GM12801 (cell line): ENCODE data around the gene ZBTB42.

Experiments used
- TF ChIP-seq, protein P1 (sequence below): IDR thresholded peaks from one replicate; pipeline ENCODE4 v1.5.1; 2011; ENCODE audit warnings: control low read depth; ENCODE audit not compliant: insufficient read length; ENCODE audit errors: extremely low read depth

ZBTB42 gene

DNA sequence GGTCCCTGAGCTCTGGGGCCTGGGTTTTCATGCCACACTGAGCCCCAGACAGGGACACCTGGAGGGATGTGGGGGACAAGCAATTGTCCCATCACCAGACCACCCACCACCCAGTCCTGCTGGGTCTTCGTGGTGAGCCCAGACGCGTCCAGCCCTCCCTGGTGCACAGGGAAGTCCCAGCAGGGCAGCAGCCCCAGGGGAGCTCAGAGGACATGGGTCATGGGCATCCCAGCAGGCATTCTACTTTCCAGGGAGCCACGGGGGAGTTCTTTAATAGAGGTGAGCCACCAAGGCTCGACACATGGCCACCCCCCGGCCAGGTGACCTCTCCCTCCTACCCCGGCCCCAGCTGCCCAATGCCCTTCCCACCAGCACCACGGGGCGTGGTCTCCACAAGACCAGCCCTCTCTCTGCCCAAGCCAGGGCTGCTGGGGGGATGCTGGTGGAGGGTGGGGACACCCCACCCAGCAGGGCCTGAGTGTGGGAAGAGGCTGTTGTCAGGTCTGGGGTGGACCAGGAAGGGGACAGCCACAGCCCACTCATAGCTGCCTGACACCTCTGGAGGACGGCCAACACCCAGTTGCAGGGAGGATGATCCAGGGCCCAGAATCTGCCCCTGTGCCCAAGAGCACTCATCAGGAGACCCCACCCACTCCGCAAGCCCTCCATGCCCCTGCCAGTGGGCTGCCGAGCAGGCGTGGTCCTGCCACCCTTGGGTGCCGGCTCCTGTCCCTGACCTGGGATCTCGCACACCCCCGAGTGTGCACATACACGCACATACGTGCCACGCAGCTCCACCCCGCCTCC lies 19.4 kb upstream of the ZBTB42 start:
- TF ChIP-seq, protein P1, sequence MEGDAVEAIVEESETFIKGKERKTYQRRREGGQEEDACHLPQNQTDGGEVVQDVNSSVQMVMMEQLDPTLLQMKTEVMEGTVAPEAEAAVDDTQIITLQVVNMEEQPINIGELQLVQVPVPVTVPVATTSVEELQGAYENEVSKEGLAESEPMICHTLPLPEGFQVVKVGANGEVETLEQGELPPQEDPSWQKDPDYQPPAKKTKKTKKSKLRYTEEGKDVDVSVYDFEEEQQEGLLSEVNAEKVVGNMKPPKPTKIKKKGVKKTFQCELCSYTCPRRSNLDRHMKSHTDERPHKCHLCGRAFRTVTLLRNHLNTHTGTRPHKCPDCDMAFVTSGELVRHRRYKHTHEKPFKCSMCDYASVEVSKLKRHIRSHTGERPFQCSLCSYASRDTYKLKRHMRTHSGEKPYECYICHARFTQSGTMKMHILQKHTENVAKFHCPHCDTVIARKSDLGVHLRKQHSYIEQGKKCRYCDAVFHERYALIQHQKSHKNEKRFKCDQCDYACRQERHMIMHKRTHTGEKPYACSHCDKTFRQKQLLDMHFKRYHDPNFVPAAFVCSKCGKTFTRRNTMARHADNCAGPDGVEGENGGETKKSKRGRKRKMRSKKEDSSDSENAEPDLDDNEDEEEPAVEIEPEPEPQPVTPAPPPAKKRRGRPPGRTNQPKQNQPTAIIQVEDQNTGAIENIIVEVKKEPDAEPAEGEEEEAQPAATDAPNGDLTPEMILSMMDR: no peak

DNA sequence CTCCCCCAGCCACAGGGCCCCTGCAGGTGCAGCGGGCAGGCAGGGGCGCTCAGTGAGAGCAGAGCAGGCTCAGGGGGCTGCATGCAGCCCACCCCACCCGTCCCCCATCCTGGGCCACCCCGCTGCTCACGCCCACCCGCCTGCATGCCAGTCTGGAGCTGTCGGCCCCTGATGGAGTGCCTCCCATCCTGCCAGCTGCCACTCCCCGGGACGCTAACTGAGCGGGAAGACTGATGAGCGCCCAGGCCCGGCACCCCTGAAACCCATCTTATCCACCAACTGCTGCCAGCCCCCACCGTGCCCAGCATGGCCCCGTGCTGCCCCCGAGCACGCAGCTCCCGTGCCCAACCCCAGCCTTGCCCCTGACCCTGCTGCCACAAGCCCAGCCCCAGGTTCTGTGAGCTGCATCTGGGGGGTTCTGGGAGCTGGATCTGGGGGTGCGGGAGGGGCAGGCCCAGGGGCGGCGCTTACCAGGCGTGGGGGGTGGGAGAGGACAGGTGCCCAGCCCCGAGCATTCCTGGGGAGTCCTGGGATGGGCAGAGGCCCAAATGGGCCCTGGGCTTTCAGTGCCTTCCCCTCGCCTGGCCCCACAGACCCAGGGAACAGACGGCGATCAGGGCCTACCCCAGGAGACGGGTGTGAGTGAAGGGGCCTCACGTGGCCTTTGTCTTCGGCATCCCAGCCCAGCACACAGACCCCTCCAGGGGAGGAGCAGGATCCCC lies 18.7 kb upstream of the ZBTB42 start:
- TF ChIP-seq, protein P1: no peak

DNA sequence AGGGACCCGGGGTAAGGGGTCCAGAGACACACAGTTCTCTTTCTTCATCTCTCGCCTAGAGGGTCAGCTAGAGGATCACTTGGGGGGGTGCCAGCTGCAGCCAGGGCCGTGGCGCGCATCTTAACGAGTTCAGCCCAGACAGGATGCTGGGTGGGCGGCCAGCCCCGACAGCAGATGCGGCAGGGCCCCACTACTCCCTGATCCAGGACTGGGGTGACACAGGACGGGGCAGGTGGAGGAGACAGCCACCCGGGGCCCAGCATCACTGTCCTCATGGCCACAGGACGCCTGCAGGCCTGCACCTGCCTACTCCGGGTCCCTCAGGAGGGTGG lies 18.1 kb upstream of the ZBTB42 start:
- TF ChIP-seq, protein P1: no peak

DNA sequence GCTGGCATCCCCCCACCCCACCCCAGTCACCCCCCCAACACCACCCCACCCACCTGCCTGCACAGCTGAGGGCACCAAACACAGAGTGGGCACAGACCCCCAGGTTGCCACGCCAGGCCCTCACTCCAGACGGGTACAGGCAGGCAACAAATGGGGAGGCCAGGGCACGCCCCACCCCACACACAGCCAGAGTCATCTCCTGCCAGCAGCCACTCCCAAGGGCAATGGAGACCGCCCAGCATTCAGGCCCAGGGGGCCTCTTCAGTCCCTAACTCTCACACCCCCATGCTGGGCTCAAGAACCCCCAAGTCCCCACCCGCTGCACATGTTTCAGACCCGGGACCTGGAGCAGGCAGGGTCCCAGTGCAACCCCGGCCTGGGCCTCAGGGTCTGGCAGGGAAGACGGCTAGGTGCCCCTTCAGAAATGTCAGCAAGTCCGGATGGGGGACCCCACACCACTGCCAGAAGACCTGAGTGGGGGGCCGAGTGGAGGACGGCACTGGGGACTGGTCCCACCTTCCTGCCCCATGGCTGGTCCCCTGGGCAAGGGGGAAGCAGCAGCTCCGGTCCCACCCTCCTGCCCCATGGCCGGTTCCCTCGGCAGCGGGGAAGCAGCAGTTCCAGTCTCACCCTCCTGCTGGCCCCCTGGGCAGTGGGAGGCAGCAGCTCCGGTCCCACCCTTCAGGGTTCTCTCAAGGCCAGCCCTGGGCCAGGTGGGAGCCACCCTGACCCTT lies 17.2 kb upstream of the ZBTB42 start:
- TF ChIP-seq, protein P1: no peak

DNA sequence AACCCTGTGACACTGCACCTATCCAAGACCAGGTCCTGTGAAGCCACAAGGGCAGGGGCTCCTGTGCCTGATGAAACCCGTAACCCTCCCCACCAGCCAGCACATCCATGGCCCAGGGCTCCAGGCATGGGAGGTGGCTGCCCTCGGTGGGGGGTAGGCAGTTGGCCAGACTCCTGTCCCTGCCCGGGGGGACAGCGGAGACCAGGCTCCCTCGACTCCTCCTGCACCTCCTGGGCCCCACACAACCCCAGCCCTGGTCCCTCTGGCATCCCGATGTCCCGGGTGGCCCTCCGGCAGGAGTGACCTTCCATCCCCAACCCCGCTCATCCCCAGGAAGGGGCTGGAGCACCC lies 16.7 kb upstream of the ZBTB42 start:
- TF ChIP-seq, protein P1: no peak

DNA sequence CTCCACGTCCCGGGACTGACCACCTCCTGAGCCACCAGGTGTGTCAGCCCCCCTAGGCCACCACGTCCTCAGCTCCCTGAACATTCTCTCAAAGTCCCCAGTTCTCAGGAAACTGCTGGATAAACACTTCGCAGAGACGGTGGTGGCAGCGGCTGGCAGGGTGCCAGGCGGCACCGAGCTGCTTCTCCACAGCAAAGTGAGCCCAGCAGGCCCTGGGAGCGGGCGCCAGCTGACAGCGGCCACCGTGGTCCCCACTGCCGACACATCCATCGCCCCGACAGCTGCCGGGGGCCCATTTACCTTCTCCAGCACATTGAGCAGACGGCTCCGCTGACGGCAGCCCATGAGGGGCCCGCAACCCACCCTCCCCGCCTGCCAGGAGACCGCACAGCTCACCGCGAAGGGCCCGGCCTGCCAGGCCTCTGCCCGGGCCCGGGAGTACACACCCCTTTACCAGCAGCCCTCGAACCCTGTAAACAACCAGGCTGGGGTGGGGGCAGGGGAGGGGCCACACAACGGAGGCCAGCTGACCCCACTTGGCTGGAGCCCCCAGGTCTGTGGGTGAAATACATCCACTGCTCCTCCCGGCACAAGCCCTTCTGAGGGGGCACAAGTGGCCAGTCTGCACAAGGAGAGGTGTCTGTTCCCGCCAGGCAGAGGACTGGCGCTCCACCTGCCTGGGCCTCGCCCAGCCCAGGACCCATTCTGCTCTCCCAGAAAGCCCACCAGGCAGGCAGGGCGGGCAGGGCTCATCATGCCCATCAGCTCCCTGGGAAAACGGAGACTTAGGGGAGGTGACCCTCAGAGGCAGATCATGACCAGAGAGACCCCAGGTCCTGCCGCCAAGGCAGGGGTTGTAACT lies 15.8 kb upstream of the ZBTB42 start:
- TF ChIP-seq, protein P1: no peak
